ENCODE measurements around the gene GPR35.

Gene GPR35

GRCh38 chr2:240593703-240594451, 31.4 kb upstream of the GPR35 start:
- no peak for DNase-seq (ENCODE audit: low spot score)
- in situ Hi-C loops (cut with MboI; ENCODE audit: low sequenced_read_pairs, unreplicated experiment): no loop called here
- no peak for TF ChIP-seq CTCF (IDR thresholded peaks at IDR 0.05; ENCODE audit: borderline replicate concordance, control extremely low read depth, extremely low read depth, insufficient read depth, missing control alignments)

GRCh38 chr2:240594511-240595380, 30.5 kb upstream of the GPR35 start:
- no peak for TF ChIP-seq CTCF (IDR thresholded peaks at IDR 0.05; ENCODE audit: borderline replicate concordance, control extremely low read depth, extremely low read depth, insufficient read depth, missing control alignments)
- in situ Hi-C loops (cut with MboI; ENCODE audit: low sequenced_read_pairs, unreplicated experiment): no loop called here
- no peak for DNase-seq (ENCODE audit: low spot score)

- DNase-seq (ENCODE audit: low spot score): peak; percentile 77
- TF ChIP-seq CTCF (IDR thresholded peaks at IDR 0.05; ENCODE audit: borderline replicate concordance, control extremely low read depth, extremely low read depth, insufficient read depth, missing control alignments): peak; percentile 36
- in situ Hi-C loops (cut with MboI; ENCODE audit: low sequenced_read_pairs, unreplicated experiment): no loop called here
These were observed 29.8 kb upstream of the GPR35 start for GRCh38 chr2:240595381-240596079.

GRCh38 chr2:240596080-240596460, 29.2 kb upstream of the GPR35 start:
- in situ Hi-C loops (cut with MboI; ENCODE audit: low sequenced_read_pairs, unreplicated experiment): no loop called here

GRCh38 chr2:240596491-240596931, 28.8 kb upstream of the GPR35 start:
- no peak for TF ChIP-seq CTCF (IDR thresholded peaks at IDR 0.05; ENCODE audit: borderline replicate concordance, control extremely low read depth, extremely low read depth, insufficient read depth, missing control alignments)
- in situ Hi-C loops (cut with MboI; ENCODE audit: low sequenced_read_pairs, unreplicated experiment): no loop called here
- DNase-seq (ENCODE audit: low spot score): no peak

More at GRCh38 chr2:240596080-240596460, 29.2 kb upstream of the GPR35 start:
- no peak for DNase-seq (ENCODE audit: low spot score)
- no peak for TF ChIP-seq CTCF (IDR thresholded peaks at IDR 0.05; ENCODE audit: borderline replicate concordance, control extremely low read depth, extremely low read depth, insufficient read depth, missing control alignments)

GRCh38 chr2:240597054-240597418, 28.2 kb upstream of the GPR35 start:
- DNase-seq (ENCODE audit: low spot score): no peak
- no peak for TF ChIP-seq CTCF (IDR thresholded peaks at IDR 0.05; ENCODE audit: borderline replicate concordance, control extremely low read depth, extremely low read depth, insufficient read depth, missing control alignments)
- in situ Hi-C loops (cut with MboI; ENCODE audit: low sequenced_read_pairs, unreplicated experiment): no loop called here
